ENCODE measurements around the gene UBALD1. TPM values are rescaled to one million over a fixed set of nuclear protein-coding genes. Genes with fewer than 3 reads are reported as not detected.

The UBALD1 gene
- total RNA-seq, 4 donors from 2014 or later = 5.5 to 16.3 (median 6.7) TPM

DNA sequence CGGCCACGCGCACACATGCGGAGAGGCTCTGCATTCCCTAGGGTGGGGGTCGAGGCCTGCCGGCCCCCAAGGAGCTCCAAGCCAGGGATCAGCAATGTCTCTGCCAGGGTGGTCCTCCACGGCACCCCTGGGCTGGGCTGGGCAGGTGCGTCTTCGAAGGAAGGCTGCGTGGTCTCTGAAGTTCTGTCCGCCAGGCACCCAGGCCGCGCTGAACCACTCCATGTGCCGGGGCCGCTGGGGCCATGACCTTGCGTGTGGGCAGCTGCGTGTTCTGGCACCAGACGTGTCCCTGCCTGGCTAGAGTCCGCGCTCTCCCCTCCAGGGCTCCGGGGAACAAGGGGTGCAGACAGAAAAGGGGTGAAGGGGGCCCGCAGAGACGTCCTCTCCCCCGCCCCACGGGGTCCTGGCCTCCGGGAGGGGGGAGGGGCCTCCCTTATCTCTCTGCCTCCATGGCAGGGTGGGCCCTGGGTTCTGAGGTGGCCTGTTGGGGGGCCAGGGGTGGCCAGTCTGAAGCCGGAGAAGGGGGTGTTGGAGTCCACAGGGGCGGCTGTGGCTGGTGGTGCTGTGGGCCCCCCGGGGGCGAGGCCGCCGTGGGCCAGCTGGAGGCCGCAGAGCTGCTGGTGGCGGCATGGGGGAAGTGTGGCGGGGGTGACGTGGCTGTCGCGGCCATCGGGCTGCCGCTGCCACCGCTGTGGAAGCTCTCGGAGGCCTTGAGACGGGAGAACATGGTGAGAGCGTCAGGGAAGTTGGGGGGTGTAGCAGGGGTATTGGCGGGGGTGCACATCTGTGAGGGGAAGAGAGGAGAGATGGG, 5.3 kb downstream of the UBALD1 start:
- ATAC-seq (ENCODE audit: low FRiP score) (no peak), DNase-seq (ENCODE audit: low spot score) (no peak)
- TF ChIP-seq, protein P1, sequence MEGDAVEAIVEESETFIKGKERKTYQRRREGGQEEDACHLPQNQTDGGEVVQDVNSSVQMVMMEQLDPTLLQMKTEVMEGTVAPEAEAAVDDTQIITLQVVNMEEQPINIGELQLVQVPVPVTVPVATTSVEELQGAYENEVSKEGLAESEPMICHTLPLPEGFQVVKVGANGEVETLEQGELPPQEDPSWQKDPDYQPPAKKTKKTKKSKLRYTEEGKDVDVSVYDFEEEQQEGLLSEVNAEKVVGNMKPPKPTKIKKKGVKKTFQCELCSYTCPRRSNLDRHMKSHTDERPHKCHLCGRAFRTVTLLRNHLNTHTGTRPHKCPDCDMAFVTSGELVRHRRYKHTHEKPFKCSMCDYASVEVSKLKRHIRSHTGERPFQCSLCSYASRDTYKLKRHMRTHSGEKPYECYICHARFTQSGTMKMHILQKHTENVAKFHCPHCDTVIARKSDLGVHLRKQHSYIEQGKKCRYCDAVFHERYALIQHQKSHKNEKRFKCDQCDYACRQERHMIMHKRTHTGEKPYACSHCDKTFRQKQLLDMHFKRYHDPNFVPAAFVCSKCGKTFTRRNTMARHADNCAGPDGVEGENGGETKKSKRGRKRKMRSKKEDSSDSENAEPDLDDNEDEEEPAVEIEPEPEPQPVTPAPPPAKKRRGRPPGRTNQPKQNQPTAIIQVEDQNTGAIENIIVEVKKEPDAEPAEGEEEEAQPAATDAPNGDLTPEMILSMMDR (IDR thresholded peaks at IDR 0.05) = no peak

DNA sequence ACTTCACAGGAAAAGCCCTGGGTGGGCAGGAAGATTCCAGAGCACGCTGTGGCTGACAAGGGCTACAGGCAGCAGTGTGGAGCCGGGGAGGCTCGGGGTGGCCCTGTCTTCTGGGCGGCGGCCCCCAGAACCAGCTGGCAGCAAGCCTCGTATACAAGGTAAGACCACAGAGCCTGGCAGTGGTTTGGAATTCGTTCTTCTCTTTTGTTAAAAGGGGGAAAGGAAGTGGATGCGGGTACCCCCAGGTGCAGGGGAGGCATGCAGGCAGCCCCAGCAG, 6.0 kb downstream of the UBALD1 start:
- ATAC-seq (ENCODE audit: low FRiP score) (no peak), DNase-seq (ENCODE audit: low spot score) (no peak)
- TF ChIP-seq, protein P1 (IDR thresholded peaks at IDR 0.05) = no peak

GRCh38 chr16:4607841-4608703, 6.6 kb downstream of the UBALD1 start:
- DNase-seq (ENCODE audit: low spot score) (no peak), ATAC-seq (ENCODE audit: low FRiP score) (no peak)
- TF ChIP-seq, protein P1 (IDR thresholded peaks at IDR 0.05) = no peak

- DNase-seq (ENCODE audit: low spot score) = no peak
- TF ChIP-seq, protein P1 (IDR thresholded peaks at IDR 0.05) = no peak
- no peak for ATAC-seq (ENCODE audit: low FRiP score)
Measured at GRCh38 chr16:4606354-4606753, 8.3 kb downstream of the UBALD1 start.

DNA sequence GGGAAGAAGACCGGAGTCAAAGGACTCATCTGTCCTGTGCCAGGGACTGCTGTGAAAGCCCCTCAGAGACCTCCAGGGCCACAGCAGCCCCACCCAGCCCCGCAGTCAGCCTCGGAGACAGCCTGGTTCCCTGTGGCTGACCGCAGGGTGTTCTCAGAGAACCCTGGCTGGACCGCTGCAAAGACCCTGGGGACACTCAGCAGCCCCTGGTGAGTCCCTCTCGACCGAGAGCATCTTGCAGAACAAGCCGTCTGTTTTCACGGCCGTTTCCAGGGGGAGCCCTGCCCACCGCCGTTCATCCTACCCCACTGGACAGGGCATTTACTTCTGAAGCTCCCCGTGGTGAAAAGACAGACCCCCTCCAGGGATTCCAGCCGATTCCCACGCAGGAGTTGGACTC, 10.3 kb downstream of the UBALD1 start:
- no peak for ATAC-seq (ENCODE audit: low FRiP score)
- TF ChIP-seq, protein P1 (IDR thresholded peaks at IDR 0.05) = no peak
- no peak for DNase-seq (ENCODE audit: low spot score)

DNA sequence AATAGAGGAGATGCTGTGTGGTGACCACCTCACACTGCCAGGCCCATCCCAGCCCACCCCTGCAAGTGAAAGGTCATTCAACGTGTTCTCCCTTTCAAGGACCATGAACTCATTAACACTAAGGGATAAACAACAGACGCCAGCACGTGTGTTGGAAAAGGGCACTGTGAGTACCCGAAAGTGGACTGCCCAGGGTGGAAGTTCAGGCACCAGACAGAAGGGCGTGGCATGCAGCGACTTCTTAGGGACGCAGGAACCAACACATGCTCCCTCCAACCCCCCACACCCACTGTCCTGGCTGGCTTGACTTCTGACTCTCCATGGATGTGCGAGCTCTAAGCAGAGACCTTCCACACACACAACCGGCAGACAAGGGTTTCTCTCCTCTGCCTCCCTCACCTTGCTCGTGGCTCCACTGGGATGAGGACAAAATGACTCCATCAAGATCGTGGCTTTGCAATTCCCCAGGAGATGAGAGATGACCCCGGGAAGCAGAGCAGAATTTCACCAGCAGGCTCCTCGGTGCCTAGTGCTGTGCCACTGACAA, 11.0 kb downstream of the UBALD1 start:
- no peak for ATAC-seq (ENCODE audit: low FRiP score)
- TF ChIP-seq, protein P1 (IDR thresholded peaks at IDR 0.05) = no peak
- DNase-seq (ENCODE audit: low spot score) = no peak
